DND-41 (cell line): Measurements from ENCODE around the gene EYS.

ENCODE experiments used
- EZH2 ChIP-seq: IDR thresholded peaks from 3 replicates; pipeline ENCODE4 v1.6.1; 2012; ENCODE audit warnings: borderline replicate concordance, low read depth, mild to moderate bottlenecking, moderate library complexity, low read length, inconsistent platforms; ENCODE audit not compliant: severe bottlenecking
- TF ChIP-seq, protein P1 (sequence below): IDR thresholded peaks from 2 replicates; pipeline ENCODE4 v1.5.1; 2012; ENCODE audit warnings: borderline replicate concordance, low read length, moderate library complexity, mild to moderate bottlenecking; ENCODE audit not compliant: poor library complexity, severe bottlenecking; ENCODE audit errors: extremely low read depth

GRCh38 chr6:63709148-63709547 is 1997.9 kb downstream of the EYS start:
- TF ChIP-seq, protein P1, sequence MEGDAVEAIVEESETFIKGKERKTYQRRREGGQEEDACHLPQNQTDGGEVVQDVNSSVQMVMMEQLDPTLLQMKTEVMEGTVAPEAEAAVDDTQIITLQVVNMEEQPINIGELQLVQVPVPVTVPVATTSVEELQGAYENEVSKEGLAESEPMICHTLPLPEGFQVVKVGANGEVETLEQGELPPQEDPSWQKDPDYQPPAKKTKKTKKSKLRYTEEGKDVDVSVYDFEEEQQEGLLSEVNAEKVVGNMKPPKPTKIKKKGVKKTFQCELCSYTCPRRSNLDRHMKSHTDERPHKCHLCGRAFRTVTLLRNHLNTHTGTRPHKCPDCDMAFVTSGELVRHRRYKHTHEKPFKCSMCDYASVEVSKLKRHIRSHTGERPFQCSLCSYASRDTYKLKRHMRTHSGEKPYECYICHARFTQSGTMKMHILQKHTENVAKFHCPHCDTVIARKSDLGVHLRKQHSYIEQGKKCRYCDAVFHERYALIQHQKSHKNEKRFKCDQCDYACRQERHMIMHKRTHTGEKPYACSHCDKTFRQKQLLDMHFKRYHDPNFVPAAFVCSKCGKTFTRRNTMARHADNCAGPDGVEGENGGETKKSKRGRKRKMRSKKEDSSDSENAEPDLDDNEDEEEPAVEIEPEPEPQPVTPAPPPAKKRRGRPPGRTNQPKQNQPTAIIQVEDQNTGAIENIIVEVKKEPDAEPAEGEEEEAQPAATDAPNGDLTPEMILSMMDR: no peak
- no peak for TF ChIP-seq EZH2
